OCI-LY1 (cell line): Measurements from ENCODE around the gene PBOV1.

Experiments
- EZH2 ChIP-seq: fragments of 200-600 bp; sonication (generic), shearing (Covaris generic); IDR thresholded peaks from 2 replicates; pipeline ENCODE4 v1.8.0; 2017; ENCODE audit warnings: borderline replicate concordance, mixed run types, mild to moderate bottlenecking, antibody characterized with exemption, low read length, moderate library complexity, mixed read lengths
- TF ChIP-seq, protein P1 (sequence below): fragments of 200-600 bp; sonication (generic), shearing (Covaris generic); IDR thresholded peaks from 2 replicates; pipeline ENCODE4 v1.5.1; 2017; ENCODE audit warnings: mild to moderate bottlenecking, antibody characterized with exemption, low read length, moderate library complexity, mixed read lengths

DNA sequence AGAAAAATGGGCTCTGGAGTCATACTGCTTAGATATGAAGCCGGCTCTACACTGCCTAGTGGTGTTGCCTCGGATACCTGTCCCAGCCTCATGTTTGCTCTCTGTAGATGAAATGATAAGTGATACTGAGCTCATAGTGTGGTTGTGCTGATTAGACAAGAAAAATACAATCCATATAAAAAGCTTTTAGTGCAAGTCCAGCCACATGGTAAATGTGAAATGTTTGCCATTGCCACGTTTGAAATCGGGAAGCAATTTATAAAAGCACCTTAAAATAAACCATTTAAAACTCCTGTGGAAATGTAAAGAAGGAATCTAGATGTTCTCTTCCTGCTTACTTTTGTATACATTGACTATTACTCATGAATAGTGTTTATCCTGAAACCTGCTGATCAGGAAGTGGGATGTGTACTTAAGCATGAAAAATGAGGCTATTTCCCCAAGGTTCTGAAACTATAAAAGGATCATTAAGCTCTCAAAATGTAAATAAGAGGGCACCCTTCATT, 13.1 kb upstream of the PBOV1 start:
- TF ChIP-seq EZH2, result no peak
- TF ChIP-seq, protein P1, sequence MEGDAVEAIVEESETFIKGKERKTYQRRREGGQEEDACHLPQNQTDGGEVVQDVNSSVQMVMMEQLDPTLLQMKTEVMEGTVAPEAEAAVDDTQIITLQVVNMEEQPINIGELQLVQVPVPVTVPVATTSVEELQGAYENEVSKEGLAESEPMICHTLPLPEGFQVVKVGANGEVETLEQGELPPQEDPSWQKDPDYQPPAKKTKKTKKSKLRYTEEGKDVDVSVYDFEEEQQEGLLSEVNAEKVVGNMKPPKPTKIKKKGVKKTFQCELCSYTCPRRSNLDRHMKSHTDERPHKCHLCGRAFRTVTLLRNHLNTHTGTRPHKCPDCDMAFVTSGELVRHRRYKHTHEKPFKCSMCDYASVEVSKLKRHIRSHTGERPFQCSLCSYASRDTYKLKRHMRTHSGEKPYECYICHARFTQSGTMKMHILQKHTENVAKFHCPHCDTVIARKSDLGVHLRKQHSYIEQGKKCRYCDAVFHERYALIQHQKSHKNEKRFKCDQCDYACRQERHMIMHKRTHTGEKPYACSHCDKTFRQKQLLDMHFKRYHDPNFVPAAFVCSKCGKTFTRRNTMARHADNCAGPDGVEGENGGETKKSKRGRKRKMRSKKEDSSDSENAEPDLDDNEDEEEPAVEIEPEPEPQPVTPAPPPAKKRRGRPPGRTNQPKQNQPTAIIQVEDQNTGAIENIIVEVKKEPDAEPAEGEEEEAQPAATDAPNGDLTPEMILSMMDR, result no peak
